Measurements from ENCODE around the gene C16orf54.
"Not testable (repeated sequence)": the region's sequence is repeated elsewhere in the genome, so short reads cannot be mapped to it uniquely, and the experiment has no call there.

C16orf54 gene

DNA sequence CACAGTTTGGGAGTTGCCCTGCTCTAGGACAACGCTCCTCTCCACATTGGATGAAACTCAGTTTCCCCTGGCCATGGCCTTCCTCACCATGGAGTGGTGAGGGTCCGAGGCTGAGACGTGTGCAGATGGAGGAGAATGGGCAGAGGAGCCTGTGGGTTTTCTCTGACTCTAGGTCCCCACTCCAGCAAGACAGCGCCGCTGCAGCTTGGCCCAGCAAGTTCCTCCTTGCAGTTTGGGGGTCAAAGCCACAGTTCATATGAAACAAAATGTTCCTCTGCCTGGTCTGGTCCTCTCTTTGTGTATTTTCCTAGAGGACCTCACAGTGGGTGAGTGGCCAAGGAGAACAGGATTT is 2.3 kb downstream of the C16orf54 start:
- DNase-seq = no peak

GRCh38 chr16:29742683-29743275 is 3.0 kb downstream of the C16orf54 start:
- DNase-seq = no peak

DNA sequence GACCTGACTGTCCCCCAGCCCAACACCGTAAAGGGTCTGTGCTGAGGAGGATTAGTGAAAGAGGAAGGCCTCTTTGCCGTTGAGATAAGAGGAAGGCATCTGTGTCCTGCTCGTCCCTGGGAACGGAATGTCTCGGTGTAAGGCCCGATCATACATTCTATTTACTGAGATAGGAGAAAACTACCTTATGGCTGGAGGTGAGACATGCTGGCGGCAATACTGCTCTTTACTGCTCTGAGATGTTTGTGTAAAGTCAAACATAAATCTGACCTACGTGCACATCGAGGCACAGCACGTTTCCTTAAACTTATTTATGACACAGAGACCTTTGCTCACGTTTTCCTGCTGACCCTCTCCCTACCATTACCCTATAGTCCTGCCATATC is 5.2 kb downstream of the C16orf54 start:
- DNase-seq = not testable (repeated sequence)

GRCh38 chr16:29739927-29740629 is 5.7 kb downstream of the C16orf54 start:
- DNase-seq = not testable (repeated sequence)

- no peak for DNase-seq
Measured at GRCh38 chr16:29738514-29738913, 7.3 kb downstream of the C16orf54 start.

GRCh38 chr16:29737713-29738112 is 8.1 kb downstream of the C16orf54 start:
- no peak for DNase-seq

GRCh38 chr16:29736764-29737163 is 9.0 kb downstream of the C16orf54 start:
- DNase-seq = no peak

- no peak for DNase-seq
Measured at GRCh38 chr16:29736112-29736511, 9.7 kb downstream of the C16orf54 start.

DNA sequence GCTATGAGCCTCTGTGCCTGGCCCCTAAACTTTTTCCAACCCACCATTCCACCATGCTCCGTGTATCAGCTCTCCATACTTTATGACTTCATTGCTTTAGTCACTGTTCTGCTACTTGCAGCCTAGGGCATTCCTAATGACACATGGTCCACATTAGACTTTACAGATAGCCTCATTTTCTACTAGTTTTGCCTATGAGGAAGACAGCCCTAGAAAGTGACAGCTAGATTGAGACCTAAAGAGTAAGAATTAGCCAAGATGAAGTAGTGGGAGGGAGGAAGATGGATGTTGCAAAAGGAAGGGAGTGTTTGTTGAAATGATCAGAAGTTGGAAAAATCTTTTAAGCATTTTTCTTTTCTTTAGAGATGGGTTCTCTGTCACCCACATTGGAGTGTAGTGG is 11.0 kb downstream of the C16orf54 start:
- DNase-seq = no peak

DNA sequence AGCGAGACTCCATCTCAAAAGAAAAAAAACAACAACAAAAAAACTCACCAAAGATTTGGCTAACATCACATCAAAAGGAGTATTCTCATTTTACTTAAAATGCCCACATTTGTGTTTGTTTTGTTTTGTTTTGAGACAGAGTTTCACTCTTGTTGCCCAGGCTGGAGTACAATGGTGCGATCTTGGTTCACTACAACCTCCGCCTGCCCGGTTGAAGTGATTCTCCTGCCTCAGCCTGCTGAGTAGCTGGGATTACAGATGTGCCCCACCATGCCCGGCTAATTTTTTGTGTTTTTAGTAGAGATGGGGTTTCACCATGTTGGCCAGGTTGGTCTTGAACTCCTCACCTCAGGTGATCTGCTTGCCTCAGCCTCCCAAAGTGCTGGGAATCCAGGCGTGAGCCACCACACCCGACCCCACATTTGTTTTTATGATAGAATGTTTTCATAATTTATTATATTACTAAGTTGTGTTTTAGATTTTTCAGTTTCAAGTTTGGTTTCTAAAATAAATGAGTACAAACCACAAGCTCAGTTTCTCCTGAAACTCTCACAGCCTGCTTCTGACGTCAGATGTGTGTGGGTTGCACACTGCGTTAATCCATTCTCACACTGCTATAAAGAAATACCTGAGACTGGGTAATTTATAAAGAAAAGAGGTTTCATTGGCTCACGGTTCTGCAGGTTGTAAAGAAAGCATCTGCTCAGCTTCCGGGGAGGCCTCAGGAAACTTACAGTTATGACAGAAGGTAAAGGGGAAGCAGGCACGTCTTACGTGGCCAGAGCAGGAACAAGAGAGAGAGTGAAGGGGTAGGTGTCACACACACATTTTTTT is 13.8 kb downstream of the C16orf54 start:
- not testable (repeated sequence) for DNase-seq

DNA sequence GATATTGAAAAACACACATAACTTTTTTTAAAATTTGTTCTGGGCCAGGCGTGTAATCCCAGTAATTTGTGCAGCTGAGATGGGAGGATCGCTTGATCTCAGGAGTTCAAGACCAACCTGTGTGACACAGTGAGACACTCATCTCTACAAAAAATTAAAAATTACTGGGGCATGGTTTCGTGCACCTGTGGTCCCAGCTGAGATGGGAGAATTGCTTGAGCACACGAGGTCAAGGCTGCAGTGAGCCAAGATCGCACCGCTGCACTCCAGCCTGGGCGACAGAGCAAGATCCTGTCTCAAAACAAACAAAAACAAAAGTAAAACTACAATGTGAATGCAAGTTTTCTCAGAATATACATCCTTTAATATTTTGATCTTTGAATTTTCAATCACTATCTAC is 15.1 kb downstream of the C16orf54 start:
- no peak for DNase-seq

- DNase-seq = peak in 6 of 56 donors; percentile 1 to 10 (median 5)
Measured at GRCh38 chr16:29729116-29729521, 16.7 kb downstream of the C16orf54 start.

DNA sequence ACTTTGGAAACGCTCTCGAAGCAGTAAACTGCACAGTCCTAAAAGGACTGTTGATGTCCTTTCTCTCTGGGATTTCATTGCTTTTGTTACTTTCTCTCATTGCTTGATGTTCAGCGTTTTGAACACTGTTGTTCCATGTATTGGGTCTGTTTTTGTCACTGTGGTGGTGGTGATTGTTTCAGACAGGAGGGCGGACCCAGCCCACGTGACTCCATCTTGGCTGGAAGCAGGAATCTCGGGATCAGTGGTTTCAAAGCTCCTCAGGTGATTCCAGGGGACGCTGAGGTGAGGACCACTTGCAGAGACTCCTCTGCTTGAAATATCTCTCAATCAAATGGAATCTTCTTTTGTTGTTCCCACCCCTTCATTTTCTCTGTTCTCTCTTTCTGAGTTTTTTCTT is 18.3 kb downstream of the C16orf54 start:
- no peak for DNase-seq

DNA sequence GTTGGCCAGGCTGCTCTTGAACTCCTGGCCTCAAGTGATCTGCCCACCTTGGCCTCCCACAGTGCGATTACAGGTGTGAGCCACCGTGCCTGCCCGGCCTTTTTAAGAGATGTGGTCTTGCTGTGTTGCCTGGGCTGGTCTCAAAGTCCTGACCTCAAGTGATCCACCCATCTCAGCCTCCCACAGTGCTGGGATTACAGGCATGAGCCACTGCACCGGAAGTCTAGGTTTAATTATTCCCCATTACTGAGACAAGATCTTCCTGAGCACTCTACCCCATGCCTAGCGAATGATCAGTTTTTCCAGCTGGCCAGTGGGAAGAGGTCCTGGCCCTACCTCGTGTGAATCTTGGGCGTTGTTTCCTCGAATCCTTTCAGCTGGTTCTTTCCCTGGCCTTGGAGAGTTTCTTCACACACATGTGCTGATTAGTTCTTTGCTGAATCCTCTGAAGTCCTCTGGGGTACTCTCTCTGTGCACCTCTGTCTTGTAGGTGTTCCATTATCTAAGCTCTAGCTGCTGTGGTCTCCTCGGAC is 18.9 kb downstream of the C16orf54 start:
- DNase-seq = no peak

DNA sequence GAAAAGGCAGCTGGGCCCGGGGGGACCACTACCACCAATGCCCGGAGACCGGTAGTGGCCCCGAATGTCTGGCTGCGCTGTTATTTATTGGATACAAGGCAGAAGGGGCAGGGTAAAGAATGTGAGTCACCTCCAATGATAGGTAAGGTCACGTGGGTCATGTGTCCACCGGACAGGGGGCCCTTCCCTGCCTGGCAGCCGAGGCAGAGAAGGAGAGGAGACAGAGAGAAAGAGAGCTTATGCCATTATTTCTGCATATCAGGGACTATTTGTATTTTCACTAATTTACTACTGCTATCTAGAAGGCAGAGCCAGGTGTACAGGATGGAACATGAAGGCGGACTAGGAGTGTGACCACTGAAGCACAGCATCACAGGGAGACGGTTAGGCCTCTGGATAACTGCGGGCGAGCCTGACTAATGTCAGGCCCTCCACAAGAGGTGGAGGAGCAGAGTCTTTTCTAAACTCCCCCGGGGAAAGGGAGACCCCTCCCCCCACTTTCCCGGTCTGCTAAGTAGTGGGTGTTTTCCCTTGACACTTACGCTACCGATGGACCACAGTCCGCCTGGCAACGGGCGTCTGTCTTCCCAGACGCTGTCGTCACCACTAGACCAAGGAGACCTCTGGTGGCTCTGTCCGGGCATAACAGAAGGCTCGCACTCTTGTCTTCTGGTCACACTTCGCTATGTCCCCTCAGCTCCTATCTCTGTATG is 24.5 kb downstream of the C16orf54 start:
- DNase-seq = peak in 45 of 56 donors; percentile 3 to 81 (median 40)

- DNase-seq = no peak
Measured at GRCh38 chr16:29720703-29721102, 25.1 kb downstream of the C16orf54 start.

- DNase-seq = no peak
Measured at GRCh38 chr16:29719063-29719462, 26.7 kb downstream of the C16orf54 start.

GRCh38 chr16:29717113-29717512 is 28.7 kb downstream of the C16orf54 start:
- DNase-seq = no peak

GRCh38 chr16:29714972-29715371 is 30.8 kb downstream of the C16orf54 start:
- no peak for DNase-seq

DNA sequence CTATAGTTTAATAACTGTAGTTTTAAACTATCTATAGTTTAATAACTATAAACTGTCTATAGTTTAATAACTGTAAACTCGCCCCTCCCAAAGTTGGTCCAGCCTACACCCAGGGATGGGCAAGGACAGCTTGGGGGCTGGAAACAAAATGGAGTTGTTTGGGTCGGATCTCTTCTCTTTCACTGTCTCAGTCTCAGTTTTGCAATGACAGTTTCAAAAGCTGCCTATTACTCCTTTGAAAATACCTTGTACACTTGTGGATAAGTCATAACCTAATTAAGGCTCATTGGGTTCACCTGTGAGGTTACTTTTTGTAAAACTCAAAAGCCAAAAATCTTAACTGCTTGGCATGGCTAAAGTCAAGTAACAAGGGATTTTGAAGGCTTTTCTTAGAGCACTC is 31.4 kb downstream of the C16orf54 start:
- no peak for DNase-seq

- DNase-seq = no peak
Measured at GRCh38 chr16:29712809-29713208, 33.0 kb downstream of the C16orf54 start.
